Measurements from ENCODE around the gene GPC3.

DNA sequence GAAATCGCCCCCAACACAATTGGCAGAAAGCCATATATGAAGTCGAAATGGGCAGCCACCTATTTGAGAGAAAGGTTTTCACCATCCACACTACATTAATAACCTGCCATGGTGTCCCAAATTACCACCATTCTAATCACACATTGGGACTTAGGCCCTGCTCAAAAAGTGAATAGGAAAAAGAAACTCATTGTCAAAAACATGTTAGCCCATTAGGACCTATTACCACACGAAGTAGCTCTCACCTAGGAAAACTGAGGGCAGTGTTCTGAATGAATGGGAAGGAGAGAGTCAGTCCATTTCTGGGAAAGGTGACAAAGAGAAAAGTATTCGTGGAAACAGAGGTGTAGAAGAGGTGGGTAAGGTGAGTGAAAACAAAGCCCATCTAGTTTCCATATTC, 60.8 kb downstream of the GPC3 start:
- TF ChIP-seq, protein P1, sequence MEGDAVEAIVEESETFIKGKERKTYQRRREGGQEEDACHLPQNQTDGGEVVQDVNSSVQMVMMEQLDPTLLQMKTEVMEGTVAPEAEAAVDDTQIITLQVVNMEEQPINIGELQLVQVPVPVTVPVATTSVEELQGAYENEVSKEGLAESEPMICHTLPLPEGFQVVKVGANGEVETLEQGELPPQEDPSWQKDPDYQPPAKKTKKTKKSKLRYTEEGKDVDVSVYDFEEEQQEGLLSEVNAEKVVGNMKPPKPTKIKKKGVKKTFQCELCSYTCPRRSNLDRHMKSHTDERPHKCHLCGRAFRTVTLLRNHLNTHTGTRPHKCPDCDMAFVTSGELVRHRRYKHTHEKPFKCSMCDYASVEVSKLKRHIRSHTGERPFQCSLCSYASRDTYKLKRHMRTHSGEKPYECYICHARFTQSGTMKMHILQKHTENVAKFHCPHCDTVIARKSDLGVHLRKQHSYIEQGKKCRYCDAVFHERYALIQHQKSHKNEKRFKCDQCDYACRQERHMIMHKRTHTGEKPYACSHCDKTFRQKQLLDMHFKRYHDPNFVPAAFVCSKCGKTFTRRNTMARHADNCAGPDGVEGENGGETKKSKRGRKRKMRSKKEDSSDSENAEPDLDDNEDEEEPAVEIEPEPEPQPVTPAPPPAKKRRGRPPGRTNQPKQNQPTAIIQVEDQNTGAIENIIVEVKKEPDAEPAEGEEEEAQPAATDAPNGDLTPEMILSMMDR (IDR thresholded peaks at IDR 0.05; ENCODE audit: low read depth, low read length, poor library complexity, severe bottlenecking), result no peak
- no peak for TF ChIP-seq EZH2phosphoT487 (IDR thresholded peaks at IDR 0.05; ENCODE audit: borderline replicate concordance, low read length)

Data from DOHH2 (cell line).